Lower lobe of right lung (tissue), 2 donors: ENCODE results near the gene IGIP. TPM values are rescaled to one million over a fixed set of nuclear protein-coding genes. Genes with fewer than 3 reads are reported as not detected.

Experiments
- ATAC-seq, 2 donors: fragments of 200-7000 bp; cut with Tn5 transposase; one replicate each; pipeline ENCODE4 v1.9.1; 2020 to 2022; ENCODE audit warnings: mild to moderate bottlenecking in 2 of 2, moderate library complexity in 2 of 2
- DNase-seq: peaks from one replicate; pipeline ENCODE4 v3.0.0-alpha.2; 2020
- H3K27ac ChIP-seq: fragments of 200-600 bp; one replicate; pipeline ENCODE4 v1.8.0; 2022
- H3K27me3 ChIP-seq: fragments of 200-600 bp; one replicate; pipeline ENCODE4 v1.8.0; 2022; ENCODE audit warnings: low read depth
- H3K36me3 ChIP-seq: fragments of 200-600 bp; one replicate; pipeline ENCODE4 v1.8.0; 2022; ENCODE audit warnings: mild to moderate bottlenecking
- H3K4me1 ChIP-seq: fragments of 200-600 bp; one replicate; pipeline ENCODE4 v1.8.0; 2022
- H3K4me3 ChIP-seq: fragments of 200-600 bp; one replicate; pipeline ENCODE4 v1.8.0; 2022; ENCODE audit warnings: mild to moderate bottlenecking
- H3K9me3 ChIP-seq: fragments of 200-600 bp; one replicate; pipeline ENCODE4 v1.8.0; 2022
- CTCF ChIP-seq: fragments of 200-600 bp; IDR thresholded peaks from one replicate; pipeline ENCODE4 v1.8.0; 2022; ENCODE audit warnings: antibody characterized with exemption, mild to moderate bottlenecking
- intact Hi-C: fragments of 100-400 bp; cut with DNase I; formaldehyde crosslinking; loops from one replicate; pipeline ENCODE4 v1.11.0; 2022
- total RNA-seq: library from RNA; stranded (reverse); fragmentation: NEBNext Ultra II Directional; extraction: Animal tissue kit (Norgen Biotek cat#: 25700); gene quantifications from one replicate; pipeline ENCODE4 v1.2.1, GENCODE V29; 2021
- donor health status: DM: no; HTN: yes; CAD: no; lungs with severe emphysema.

The IGIP gene
- total RNA-seq, 1 donor from 2014 or later, result 17.7 TPM

GRCh38 chr5:140115186-140115500 is 10.6 kb upstream of the IGIP start:
- Histone ChIP-seq H3K4me3 (peak overlapping the region; percentile 74), H3K9me3 (no peaks in the 10 kb centered on the region), H3K27ac (peak overlapping the region; percentile 88), H3K4me1 (peaks cover 57% of the 10 kb centered on the region), H3K27me3 (no peaks in the 10 kb centered on the region), H3K36me3 (no peaks in the 10 kb centered on the region)
- DNase-seq (no peak), ATAC-seq (no peak)
- TF ChIP-seq CTCF, result no peak
- intact Hi-C loops, result no loop called here

- no peaks in the 10 kb centered on the region for H3K36me3 ChIP-seq
- ATAC-seq (no peak), DNase-seq (no peak)
- intact Hi-C loops, result no loop called here
- no peaks in the 10 kb centered on the region for H3K27me3 ChIP-seq
- peaks cover 61% of the 10 kb centered on the region for H3K4me1 ChIP-seq
- H3K9me3 ChIP-seq, result no peaks in the 10 kb centered on the region
- H3K4me3 ChIP-seq, result peak overlapping the region; percentile 74
- H3K27ac ChIP-seq, result no peak overlapping the region
- no peak for TF ChIP-seq CTCF
Observed at GRCh38 chr5:140116716-140117115, 9.0 kb upstream of the IGIP start.

- ATAC-seq (no peak), DNase-seq (no peak)
- Histone ChIP-seq H3K9me3 (no peaks in the 10 kb centered on the region), H3K27ac (no peak overlapping the region), H3K4me3 (no peak overlapping the region), H3K4me1 (peaks cover 53% of the 10 kb centered on the region), H3K36me3 (no peaks in the 10 kb centered on the region), H3K27me3 (no peaks in the 10 kb centered on the region)
- intact Hi-C loops, result no loop called here
- no peak for TF ChIP-seq CTCF
Observed at GRCh38 chr5:140117523-140117922, 8.2 kb upstream of the IGIP start.

GRCh38 chr5:140118302-140118936 is 7.3 kb upstream of the IGIP start:
- intact Hi-C loops, result no loop called here
- peaks cover 53% of the 10 kb centered on the region for H3K4me1 ChIP-seq
- no peak for ATAC-seq
- H3K36me3 ChIP-seq, result no peaks in the 10 kb centered on the region
- DNase-seq, result no peak
- H3K4me3 ChIP-seq, result no peak overlapping the region
- H3K27me3 ChIP-seq, result no peaks in the 10 kb centered on the region
- no peak overlapping the region for H3K27ac ChIP-seq
- TF ChIP-seq CTCF, result no peak
- H3K9me3 ChIP-seq, result no peaks in the 10 kb centered on the region

- Histone ChIP-seq H3K9me3 (no peaks in the 10 kb centered on the region), H3K27ac (no peak overlapping the region), H3K27me3 (no peaks in the 10 kb centered on the region), H3K4me1 (peaks cover 23% of the 10 kb centered on the region), H3K36me3 (no peaks in the 10 kb centered on the region), H3K4me3 (no peak overlapping the region)
- TF ChIP-seq CTCF, result no peak
- DNase-seq (no peak), ATAC-seq (no peak)
- intact Hi-C loops, result no loop called here
Observed at GRCh38 chr5:140126315-140127012, 727 bp downstream of the IGIP start.
